GM19239 (cell line): ENCODE measurements around the gene SLC43A3.
"Not testable (repeated sequence)": the region's sequence is repeated elsewhere in the genome, so short reads cannot be mapped to it uniquely, and the experiment has no call there.

Experiments used
- DNase-seq: peaks from one replicate; pipeline ENCODE4 v3.0.0; 2011; ENCODE audit warnings: low spot score; ENCODE audit not compliant: insufficient read length
- FAIRE-seq: peaks from 2 replicates; lab custom pipeline; 2011; peaks lifted over from hg19 to GRCh38; lab: Jason Lieb, UNC

SLC43A3 gene

GRCh38 chr11:57361926-57362325, 65.0 kb downstream of the SLC43A3 start:
- no peak for FAIRE-seq
- no peak for DNase-seq

- DNase-seq, FAIRE-seq: not testable (repeated sequence)
These were observed 65.5 kb downstream of the SLC43A3 start for GRCh38 chr11:57361420-57361819.

- FAIRE-seq = no peak
- no peak for DNase-seq
These were observed 65.9 kb downstream of the SLC43A3 start for GRCh38 chr11:57360991-57361390.

GRCh38 chr11:57359896-57360690, 66.8 kb downstream of the SLC43A3 start:
- FAIRE-seq = no peak
- DNase-seq = no peak

GRCh38 chr11:57359396-57359795, 67.5 kb downstream of the SLC43A3 start:
- FAIRE-seq (no peak), DNase-seq (no peak)

GRCh38 chr11:57358991-57359390, 67.9 kb downstream of the SLC43A3 start:
- no peak for FAIRE-seq
- DNase-seq = no peak

- FAIRE-seq = no peak
- DNase-seq = no peak
These were observed 68.4 kb downstream of the SLC43A3 start for GRCh38 chr11:57358543-57358961.

- FAIRE-seq (no peak), DNase-seq (no peak)
These were observed 69.1 kb downstream of the SLC43A3 start for GRCh38 chr11:57357856-57358255.

GRCh38 chr11:57357310-57357709, 69.6 kb downstream of the SLC43A3 start:
- FAIRE-seq = no peak
- no peak for DNase-seq
